Dedifferentiated amniotic fluid mesenchymal stem cell (primary cell): Measurements from ENCODE around the gene NDUFA7.
"Not testable (repeated sequence)": the region's sequence is repeated elsewhere in the genome, so short reads cannot be mapped to it uniquely, and the experiment has no call there.

Source experiments
- DNase-seq: peaks from one replicate; pipeline ENCODE4 v3.0.0-alpha.2; 2016; ENCODE audit errors: extremely low spot score

NDUFA7 gene

DNA sequence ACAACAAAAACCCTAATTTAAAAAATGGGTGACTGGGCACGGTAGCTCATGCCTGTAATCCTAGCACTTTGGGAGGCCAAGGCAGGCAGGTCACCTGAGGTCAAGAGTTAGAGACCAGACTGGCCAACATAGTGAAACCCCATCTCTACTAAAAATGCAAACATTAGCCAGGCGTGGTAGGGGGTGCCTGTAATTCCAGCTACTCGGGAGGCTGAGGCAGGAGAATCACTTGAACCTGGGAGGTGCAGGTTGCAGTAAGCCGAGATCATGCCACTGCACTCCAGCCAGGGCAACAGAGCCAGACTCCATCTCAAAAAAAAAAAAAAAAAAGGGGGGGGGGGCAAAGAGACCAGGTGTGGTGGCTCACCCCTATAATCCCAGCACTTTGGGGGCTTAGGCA is 56.9 kb downstream of the NDUFA7 start:
- DNase-seq = not testable (repeated sequence)

DNA sequence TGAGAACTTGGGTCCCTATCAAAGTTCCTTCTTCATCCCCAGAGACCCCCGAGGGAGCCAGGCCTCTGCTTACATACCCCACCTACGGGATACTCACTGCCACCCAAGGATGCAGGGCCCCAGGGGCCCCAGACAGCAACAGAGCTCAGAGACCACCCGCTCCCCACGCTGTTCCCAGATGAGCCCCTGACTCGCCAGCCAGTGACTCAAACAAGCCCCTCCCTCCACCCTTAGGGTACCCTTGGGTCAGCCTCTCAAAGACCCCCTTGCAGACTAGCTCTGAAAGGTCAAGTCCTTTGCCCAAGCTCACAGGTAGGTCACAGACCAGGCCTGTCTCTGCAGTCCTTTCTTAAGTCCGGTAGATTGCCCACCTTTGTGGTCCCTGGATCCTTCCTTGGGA is 58.7 kb downstream of the NDUFA7 start:
- DNase-seq = no peak

DNA sequence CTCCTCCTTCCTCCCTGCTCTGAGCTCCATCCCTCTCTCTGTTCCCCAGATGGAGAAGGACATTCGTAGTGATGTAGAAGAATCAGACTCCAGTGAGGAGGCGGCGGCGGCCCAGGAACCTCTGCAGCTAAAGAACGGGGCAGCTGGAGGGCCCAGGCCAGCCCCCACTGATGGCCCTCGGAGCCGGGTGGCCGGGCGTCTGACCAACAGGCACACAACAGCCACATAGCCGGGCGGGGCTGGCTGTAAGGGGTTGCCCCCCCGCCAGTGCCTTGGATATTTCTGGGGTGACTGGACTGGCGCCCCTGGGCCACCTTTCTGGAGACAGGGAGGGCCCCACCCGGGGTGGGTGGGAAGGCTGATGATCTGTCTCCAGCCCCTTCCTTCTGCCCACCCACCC is 59.3 kb downstream of the NDUFA7 start:
- DNase-seq = no peak

DNA sequence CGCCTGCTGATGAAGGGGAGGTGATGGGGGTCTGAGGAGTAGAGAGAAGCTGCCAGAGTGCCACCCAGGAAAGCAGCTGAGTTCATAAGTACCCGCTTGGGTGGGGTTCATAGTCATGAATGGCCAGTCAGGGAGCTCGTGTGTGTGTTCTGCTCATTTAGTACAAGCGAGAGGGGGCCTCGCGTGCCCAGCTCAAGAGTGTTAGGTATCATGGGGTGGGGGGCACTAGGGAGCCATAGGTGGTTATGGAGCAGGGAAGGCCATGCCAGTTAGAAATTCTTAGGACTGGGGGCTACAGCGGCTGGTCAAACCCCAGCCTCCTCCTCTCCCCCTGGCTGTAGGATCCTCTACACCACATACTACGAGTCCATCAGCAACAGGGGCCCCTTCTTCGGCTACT is 59.8 kb downstream of the NDUFA7 start:
- DNase-seq = no peak
